Kidney epithelial cell (primary cell): ENCODE results near the gene PYGM. TPM values are rescaled to one million over a fixed set of nuclear protein-coding genes. Genes with fewer than 3 reads are reported as not detected.

Experiments used
- DNase-seq: peaks from one replicate; pipeline ENCODE4 v3.0.0-alpha.2; 2010; ENCODE audit warnings: low read depth
- H3K27me3 ChIP-seq: 2 replicates; pipeline ENCODE4 v1.6.0; 2011; ENCODE audit warnings: low read length; ENCODE audit not compliant: control insufficient read depth, insufficient read depth
- H3K36me3 ChIP-seq: 2 replicates; pipeline ENCODE4 v1.5.1; 2011; ENCODE audit warnings: low read length; ENCODE audit not compliant: control insufficient read depth, insufficient read depth
- H3K4me3 ChIP-seq: 2 replicates; pipeline ENCODE4 v1.5.1; 2011; ENCODE audit warnings: low read depth, mild to moderate bottlenecking, control low read depth, low read length
- total RNA-seq: library from RNA; depleted of rRNA; stranded (reverse); fragments of >200 nt; gene quantifications from 2 replicates; pipeline ENCODE4 v1.2.3, GENCODE V29; 2015
- TF ChIP-seq, protein P1 (sequence below): IDR thresholded peaks from 2 replicates; pipeline ENCODE4 v1.5.1; 2011; ENCODE audit warnings: mild to moderate bottlenecking, moderate library complexity, low read length, control low read depth, inconsistent platforms; ENCODE audit not compliant: insufficient read depth, poor library complexity, severe bottlenecking

PYGM gene
- total RNA-seq, 1 donor from 2014 or later: 0.17 TPM

DNA sequence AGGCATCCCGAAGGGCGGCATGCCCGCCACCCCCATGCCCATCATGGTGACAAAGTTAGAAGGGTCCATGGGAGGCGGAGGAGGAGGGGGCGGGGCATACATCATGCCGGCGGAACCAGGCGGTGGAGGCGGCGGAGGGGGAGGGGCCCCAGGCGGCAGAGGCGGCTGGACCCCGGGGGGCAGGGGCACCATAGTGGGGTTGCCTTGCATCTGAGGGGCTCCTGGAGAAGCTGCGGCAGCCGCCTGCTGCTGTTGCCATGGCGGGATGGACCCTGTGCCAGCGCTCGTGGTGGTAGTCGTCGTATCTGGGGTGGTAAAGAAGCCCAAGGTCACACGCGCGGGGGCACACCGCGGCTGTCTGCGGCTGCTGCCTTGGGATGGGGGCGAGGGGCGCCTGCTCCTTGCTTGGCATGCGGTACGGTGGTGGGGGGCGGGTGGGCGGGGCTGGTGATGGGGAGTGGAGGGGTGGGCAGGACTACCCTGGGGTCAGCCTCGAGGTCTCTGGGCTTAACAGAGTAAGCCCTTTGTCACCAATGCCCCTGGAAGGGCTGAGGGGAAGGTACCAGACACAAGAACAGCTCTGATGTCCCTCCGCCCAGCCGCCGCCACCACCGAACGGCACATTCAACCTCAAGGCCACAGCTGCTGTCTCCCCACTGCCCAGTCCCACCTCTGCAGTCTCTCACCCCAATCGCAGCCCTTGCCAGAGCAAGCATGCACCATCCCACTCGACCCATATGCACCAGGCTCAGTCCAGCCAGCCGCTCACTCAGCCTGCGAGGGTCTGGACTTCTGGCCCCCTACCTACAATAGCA, 6.3 kb upstream of the PYGM start:
- H3K4me3 ChIP-seq: no peak overlapping the region
- DNase-seq: no peak
- TF ChIP-seq, protein P1, sequence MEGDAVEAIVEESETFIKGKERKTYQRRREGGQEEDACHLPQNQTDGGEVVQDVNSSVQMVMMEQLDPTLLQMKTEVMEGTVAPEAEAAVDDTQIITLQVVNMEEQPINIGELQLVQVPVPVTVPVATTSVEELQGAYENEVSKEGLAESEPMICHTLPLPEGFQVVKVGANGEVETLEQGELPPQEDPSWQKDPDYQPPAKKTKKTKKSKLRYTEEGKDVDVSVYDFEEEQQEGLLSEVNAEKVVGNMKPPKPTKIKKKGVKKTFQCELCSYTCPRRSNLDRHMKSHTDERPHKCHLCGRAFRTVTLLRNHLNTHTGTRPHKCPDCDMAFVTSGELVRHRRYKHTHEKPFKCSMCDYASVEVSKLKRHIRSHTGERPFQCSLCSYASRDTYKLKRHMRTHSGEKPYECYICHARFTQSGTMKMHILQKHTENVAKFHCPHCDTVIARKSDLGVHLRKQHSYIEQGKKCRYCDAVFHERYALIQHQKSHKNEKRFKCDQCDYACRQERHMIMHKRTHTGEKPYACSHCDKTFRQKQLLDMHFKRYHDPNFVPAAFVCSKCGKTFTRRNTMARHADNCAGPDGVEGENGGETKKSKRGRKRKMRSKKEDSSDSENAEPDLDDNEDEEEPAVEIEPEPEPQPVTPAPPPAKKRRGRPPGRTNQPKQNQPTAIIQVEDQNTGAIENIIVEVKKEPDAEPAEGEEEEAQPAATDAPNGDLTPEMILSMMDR: no peak
- peaks cover 15% of the 10 kb centered on the region for H3K36me3 ChIP-seq
- H3K27me3 ChIP-seq: no peaks in the 10 kb centered on the region

DNA sequence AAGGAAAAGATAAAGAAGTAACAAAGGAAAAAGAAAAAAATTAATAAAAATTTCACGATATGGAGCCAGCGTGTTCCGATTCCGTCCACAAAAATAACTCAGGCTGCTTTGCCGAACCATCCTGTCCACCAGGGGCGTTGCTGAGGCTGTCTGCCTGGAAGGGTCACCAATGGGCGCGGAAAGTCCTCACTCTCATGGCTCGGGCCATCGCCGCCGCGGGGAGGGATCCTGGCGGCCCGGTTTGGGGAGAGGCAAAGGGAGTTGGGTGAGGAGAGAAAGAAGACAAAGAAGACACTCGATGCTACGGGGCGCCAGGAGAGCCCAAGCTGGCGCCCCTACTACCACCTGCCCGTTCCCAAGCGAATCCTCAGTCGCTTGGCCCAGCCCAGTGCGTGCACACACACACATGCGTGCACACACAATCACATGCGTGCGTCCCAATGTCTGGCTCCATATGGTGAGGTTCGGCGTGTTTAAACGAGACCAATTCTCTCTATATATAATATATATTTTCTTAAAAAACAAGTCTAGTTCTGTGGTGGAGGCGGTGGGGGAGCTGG, 5.6 kb upstream of the PYGM start:
- TF ChIP-seq, protein P1: peak; percentile 37
- no peak for DNase-seq
- no peaks in the 10 kb centered on the region for H3K27me3 ChIP-seq
- no peak overlapping the region for H3K4me3 ChIP-seq
- peaks cover 13% of the 10 kb centered on the region for H3K36me3 ChIP-seq

DNA sequence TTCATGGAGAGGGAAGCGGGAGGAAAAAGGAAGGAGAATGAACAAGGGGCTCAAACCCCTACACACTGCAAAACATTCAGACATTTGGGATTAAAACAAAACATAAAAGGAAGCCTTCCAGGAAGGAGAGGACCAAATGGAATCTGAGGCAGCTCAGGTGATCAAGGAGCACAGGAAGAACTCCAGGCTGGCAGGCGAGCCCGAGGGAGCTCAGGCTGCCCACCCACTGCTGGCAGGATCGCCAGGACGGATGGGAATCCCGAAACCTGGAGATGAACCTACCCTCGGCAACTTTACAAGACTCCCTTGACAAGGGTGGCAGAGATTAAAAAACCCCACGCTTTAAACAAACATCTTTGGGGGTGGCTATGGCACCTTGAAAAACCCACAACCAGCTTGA, 5.0 kb upstream of the PYGM start:
- Histone ChIP-seq H3K36me3 (peaks cover 11% of the 10 kb centered on the region), H3K4me3 (no peak overlapping the region), H3K27me3 (no peaks in the 10 kb centered on the region)
- TF ChIP-seq, protein P1: no peak
- DNase-seq: no peak

DNA sequence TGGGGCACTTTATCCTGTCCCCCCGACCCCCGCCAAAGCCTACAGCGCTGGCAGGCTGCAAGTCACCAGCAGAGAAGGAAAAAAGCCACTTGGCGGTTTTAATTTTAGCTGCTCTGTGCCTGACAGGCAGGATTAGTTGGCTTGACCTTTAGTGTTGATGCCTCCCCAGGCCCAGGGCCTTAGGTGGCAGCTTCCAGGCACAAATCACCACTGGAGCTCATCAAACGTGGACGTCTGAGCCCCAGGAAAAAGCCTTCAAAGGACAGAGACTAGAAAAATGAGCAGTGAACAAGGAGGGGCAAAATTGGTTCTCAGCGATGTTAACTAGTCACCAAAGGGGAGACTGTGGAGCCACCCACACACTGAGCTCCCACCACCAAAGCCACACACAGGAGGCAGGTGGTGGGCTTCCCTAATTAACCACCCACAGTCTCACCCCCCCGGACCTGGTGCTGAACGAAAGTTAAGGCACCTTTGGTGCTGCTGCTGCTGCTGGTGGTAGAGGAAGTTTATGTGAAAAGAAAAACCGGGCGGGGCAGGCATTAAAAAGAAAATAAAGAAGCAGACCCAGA, 4.4 kb upstream of the PYGM start:
- TF ChIP-seq, protein P1: no peak
- DNase-seq: no peak
- H3K4me3 ChIP-seq: no peak overlapping the region
- peaks cover 2% of the 10 kb centered on the region for H3K27me3 ChIP-seq
- peaks cover 8% of the 10 kb centered on the region for H3K36me3 ChIP-seq

DNA sequence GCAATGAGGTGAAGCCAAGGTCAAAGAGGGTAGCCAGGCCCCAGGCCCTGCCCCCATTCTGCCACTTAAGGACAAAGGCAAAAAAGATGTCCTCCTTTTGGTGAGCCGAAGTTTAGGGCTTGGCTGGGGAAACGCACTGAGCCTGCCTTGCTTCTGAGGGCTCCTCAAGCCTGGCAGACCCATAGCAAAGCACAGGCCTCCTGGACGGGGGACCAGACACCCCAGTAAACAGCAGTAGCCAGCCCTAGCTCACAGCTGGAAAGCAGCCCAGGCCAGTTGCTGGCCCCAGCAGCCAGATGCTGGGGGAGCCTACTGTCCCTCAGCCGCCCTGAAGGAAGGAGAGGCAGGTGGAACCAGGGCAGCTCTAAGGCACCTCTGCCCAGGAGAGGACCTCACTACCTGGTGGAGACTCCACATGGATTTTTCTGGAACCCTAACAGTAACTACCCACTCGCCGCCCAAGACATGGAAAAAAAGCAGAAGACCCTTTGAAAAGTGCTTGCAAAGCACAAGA, 3.8 kb upstream of the PYGM start:
- Histone ChIP-seq H3K27me3 (peaks cover 2% of the 10 kb centered on the region), H3K4me3 (no peak overlapping the region), H3K36me3 (peaks cover 7% of the 10 kb centered on the region)
- no peak for DNase-seq
- TF ChIP-seq, protein P1: no peak
